GM23248 (cell line): ENCODE results near the gene PIANP.

Source experiments
- EZH2 ChIP-seq: fragments of 200-600 bp; sonication (generic); IDR thresholded peaks from 2 replicates; pipeline ENCODE4 v1.6.1; 2018; ENCODE audit warnings: antibody characterized with exemption, mild to moderate bottlenecking; ENCODE audit not compliant: insufficient read depth, poor library complexity, severe bottlenecking
- EZH2phosphoT487 ChIP-seq: fragments of 200-600 bp; sonication (generic); IDR thresholded peaks from 2 replicates; pipeline ENCODE4 v1.6.1; 2018; ENCODE audit warnings: antibody characterized with exemption, moderate library complexity, mild to moderate bottlenecking, low read depth; ENCODE audit not compliant: insufficient read depth

- no peak for TF ChIP-seq EZH2phosphoT487
- TF ChIP-seq EZH2, result no peak
Measured at GRCh38 chr12:6662906-6663742, 37.5 kb downstream of the PIANP start, which contains the start of gene ING4.
